Breast epithelium (tissue), 3 donors: ENCODE measurements around the gene CSNK2B.

Experiments
- POLR2A ChIP-seq: fragments of 450-650 bp; IDR thresholded peaks from one replicate; pipeline ENCODE4 v1.6.1; 2016; ENCODE audit warnings: antibody characterized with exemption, mild to moderate bottlenecking, moderate library complexity
- POLR2AphosphoS5 ChIP-seq, 3 donors: sonication (generic); formaldehyde crosslinking; IDR thresholded peaks; one replicate each; pipeline ENCODE4 v1.6.1; 2017; ENCODE audit warnings: antibody characterized with exemption in 3 of 3
- TF ChIP-seq, protein P1 (sequence below), 3 donors: fragments of 450-650 bp; IDR thresholded peaks; one replicate each; pipeline ENCODE4 v1.5.1; 2016 to 2017; ENCODE audit warnings: antibody characterized with exemption in 3 of 3, mild to moderate bottlenecking in 3 of 3, moderate library complexity in 3 of 3

DNA sequence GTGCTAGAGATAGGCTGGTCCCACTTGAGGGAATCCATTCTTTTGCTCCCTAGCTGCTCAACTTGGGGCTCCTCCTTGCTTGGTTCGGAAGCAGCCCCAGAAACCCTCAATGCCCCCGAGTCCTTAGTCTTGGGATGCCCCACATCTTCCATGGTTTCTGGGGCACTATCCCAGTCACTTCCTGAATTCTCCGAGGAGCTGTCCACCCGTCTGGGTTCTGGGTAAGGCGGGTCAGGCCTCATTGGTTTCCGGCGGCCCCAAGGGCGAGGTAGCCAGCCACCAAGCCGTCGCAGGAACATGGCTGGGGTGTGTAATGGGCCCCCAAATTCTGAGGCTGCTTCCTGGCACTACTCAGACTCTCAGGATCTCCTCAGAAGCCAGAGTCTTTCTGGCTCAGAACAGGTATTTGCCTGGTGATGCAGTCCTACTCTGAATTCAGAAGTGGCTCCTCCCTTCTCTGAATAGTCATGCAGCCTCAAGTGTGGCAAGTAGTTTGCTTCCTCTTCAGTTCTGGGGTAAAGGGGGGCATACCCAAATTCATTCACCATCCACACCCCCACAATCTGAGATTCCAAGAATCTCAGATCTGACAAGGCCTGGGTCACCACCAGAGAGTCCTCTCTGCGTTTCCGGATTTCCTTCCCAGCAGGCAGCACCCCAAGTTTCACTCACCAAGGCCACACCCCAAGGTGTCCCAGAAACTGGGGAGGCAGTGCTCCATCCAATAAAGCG, 6.1 kb upstream of the CSNK2B start:
- no peak for TF ChIP-seq POLR2AphosphoS5 (IDR thresholded peaks at IDR 0.05)
- TF ChIP-seq, protein P1, sequence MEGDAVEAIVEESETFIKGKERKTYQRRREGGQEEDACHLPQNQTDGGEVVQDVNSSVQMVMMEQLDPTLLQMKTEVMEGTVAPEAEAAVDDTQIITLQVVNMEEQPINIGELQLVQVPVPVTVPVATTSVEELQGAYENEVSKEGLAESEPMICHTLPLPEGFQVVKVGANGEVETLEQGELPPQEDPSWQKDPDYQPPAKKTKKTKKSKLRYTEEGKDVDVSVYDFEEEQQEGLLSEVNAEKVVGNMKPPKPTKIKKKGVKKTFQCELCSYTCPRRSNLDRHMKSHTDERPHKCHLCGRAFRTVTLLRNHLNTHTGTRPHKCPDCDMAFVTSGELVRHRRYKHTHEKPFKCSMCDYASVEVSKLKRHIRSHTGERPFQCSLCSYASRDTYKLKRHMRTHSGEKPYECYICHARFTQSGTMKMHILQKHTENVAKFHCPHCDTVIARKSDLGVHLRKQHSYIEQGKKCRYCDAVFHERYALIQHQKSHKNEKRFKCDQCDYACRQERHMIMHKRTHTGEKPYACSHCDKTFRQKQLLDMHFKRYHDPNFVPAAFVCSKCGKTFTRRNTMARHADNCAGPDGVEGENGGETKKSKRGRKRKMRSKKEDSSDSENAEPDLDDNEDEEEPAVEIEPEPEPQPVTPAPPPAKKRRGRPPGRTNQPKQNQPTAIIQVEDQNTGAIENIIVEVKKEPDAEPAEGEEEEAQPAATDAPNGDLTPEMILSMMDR (IDR thresholded peaks at IDR 0.05), result no peak
- TF ChIP-seq POLR2A, result no peak
